ENCODE results near the gene SNHG17. TPM values are rescaled to one million over a fixed set of nuclear protein-coding genes. Genes with fewer than 3 reads are reported as not detected.

The SNHG17 gene
- total RNA-seq, 1 experiment from 2014 or later, result 111 TPM

DNA sequence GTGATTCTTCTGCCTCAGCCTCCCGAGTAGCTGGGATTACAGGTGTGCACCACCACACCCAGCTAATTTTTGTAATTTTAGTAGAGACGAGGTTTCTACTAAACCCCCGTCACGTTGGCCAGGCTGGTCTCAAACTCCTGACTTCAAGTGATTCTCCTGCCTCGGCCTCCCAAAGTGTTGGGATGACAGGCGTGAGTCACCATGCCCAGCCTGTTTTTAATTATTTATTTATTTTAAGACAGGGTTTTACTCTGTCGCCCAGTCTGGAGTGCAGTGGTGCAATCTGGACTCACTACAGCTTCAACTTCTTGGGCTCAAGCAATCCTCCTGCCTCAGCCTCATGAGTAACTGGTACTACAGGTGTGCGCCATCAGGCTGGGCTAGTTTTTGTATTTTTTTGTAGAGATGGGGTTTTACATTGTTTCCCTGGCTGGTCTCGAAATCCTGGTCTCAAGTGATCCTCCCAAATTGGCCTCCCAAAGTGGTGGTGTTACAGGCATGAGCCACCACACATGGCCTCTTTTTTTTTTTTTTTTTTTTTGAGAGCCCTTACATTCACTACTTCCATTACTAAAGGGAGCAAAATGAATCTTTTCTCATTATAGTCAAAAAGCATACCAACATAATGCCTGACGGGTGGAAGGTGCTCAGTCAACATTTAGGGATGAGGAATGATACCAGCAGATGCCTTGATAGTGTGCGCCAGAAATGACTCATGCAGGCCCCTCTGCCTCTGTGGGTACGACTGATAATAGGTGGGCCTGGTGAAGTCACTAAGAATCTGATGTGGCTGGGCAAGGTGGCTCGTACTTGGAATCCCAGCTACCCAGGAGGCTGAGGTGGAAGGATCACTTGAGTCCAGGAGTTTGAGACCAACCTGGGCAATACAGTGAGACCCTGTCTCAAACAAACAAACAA, 19.7 kb upstream of the SNHG17 start:
- TF ChIP-seq, protein P1, sequence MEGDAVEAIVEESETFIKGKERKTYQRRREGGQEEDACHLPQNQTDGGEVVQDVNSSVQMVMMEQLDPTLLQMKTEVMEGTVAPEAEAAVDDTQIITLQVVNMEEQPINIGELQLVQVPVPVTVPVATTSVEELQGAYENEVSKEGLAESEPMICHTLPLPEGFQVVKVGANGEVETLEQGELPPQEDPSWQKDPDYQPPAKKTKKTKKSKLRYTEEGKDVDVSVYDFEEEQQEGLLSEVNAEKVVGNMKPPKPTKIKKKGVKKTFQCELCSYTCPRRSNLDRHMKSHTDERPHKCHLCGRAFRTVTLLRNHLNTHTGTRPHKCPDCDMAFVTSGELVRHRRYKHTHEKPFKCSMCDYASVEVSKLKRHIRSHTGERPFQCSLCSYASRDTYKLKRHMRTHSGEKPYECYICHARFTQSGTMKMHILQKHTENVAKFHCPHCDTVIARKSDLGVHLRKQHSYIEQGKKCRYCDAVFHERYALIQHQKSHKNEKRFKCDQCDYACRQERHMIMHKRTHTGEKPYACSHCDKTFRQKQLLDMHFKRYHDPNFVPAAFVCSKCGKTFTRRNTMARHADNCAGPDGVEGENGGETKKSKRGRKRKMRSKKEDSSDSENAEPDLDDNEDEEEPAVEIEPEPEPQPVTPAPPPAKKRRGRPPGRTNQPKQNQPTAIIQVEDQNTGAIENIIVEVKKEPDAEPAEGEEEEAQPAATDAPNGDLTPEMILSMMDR (IDR thresholded peaks at IDR 0.05; ENCODE audit: unreplicated experiment), result no peak
- H3K4me1 Mint-ChIP-seq (ENCODE audit: low read depth, unreplicated experiment), result peaks cover 10% of the 10 kb centered on the region
- no peak overlapping the region for H3K4me3 Mint-ChIP-seq (ENCODE audit: low read depth, unreplicated experiment)
- H3K9me3 Mint-ChIP-seq (ENCODE audit: low read depth, unreplicated experiment), result no peaks in the 10 kb centered on the region
- H3K27me3 Mint-ChIP-seq (ENCODE audit: unreplicated experiment), result peaks cover 13% of the 10 kb centered on the region
- no peak overlapping the region for H3K27ac Mint-ChIP-seq (ENCODE audit: unreplicated experiment)
- H3K36me3 Mint-ChIP-seq (ENCODE audit: insufficient read depth, unreplicated experiment), result peaks cover 5% of the 10 kb centered on the region
- intact Hi-C loops (cut with micrococcal nuclease; ENCODE audit: unreplicated experiment), result no loop called here
- no peak for DNase-seq
- no TSS peak for BruUV-seq (replicated peaks)
- CTCF ChIA-PET, result no interaction called here

DNA sequence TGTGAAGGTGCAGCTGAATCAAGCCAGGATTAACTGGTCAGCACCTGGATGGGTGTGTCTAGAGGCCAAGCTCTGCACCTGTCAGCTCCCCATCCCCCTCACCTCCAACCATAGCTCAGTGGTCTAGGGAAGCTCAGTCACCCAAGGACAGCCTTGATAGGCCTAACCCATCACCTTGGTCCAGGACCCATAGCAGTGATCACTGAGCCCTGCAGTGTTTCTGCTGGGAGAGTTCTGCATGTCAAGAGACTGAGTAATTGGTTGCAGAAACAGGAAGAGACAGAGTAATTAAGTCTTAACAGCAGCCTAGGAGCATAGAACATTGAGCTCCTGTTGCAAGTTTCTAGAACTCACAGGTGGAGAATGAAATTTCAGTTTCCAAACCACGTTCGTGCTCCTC, 18.8 kb upstream of the SNHG17 start:
- intact Hi-C loops (cut with micrococcal nuclease; ENCODE audit: unreplicated experiment), result no loop called here
- H3K9me3 Mint-ChIP-seq (ENCODE audit: low read depth, unreplicated experiment), result no peaks in the 10 kb centered on the region
- peaks cover 13% of the 10 kb centered on the region for H3K27me3 Mint-ChIP-seq (ENCODE audit: unreplicated experiment)
- BruUV-seq (replicated peaks), result no TSS peak
- CTCF ChIA-PET, result interaction anchor here (0.6 to 2.3 kb wide), 3 partner anchors 19 to 36 kb away, joined by 3 to 9 read pairs (median 3); partner anchors contain the start of gene RALGAPB
- H3K36me3 Mint-ChIP-seq (ENCODE audit: insufficient read depth, unreplicated experiment), result peaks cover 5% of the 10 kb centered on the region
- no peak overlapping the region for H3K4me3 Mint-ChIP-seq (ENCODE audit: low read depth, unreplicated experiment)
- peaks cover 16% of the 10 kb centered on the region for H3K4me1 Mint-ChIP-seq (ENCODE audit: low read depth, unreplicated experiment)
- DNase-seq, result no peak
- no peak overlapping the region for H3K27ac Mint-ChIP-seq (ENCODE audit: unreplicated experiment)
- TF ChIP-seq, protein P1 (IDR thresholded peaks at IDR 0.05; ENCODE audit: unreplicated experiment), result no peak

DNA sequence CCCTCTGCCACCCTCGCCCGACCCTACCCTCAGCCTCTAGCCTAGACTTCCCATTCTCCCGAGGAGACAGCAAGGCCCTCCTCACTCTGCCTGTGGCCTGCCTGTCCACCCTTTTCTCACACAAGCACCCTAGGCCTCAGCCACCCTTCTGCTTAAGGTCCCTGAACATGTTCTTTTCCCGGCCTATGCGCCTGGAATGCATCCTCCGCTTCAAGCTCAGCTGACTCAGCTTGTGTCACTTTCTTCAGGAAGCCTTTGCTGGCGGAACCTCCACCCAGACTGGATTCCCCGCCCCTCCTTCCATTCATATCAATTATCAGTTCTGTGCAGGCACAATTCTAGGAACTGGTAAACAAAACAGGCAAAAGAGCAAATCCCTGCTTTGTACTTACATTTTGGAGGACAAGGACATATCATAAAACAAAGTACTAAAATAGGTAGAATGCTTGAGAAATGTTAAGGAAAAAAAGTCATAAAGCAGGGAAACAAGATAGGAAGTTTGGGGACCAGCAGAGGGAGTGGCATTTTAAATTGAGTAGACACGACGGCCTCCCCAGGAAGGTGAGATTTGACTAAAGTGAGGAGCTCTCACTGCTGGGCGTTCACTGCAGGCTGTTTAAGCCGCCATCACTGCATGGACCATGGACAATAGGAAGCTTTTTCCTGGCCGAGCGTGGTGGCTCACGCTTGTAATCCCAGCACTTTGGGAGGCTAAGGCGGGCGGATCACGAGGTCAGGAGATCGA, 17.9 kb upstream of the SNHG17 start:
- H3K9me3 Mint-ChIP-seq (ENCODE audit: low read depth, unreplicated experiment), result no peaks in the 10 kb centered on the region
- H3K27ac Mint-ChIP-seq (ENCODE audit: unreplicated experiment), result no peak overlapping the region
- DNase-seq, result no peak
- intact Hi-C loops (cut with micrococcal nuclease; ENCODE audit: unreplicated experiment), result no loop called here
- H3K36me3 Mint-ChIP-seq (ENCODE audit: insufficient read depth, unreplicated experiment), result peaks cover 7% of the 10 kb centered on the region
- CTCF ChIA-PET, result interaction anchor here (0.6 to 2.3 kb wide), 3 partner anchors 18 to 35 kb away, joined by 3 to 9 read pairs (median 4); partner anchors contain the start of genes RALGAPB and SNHG17
- peaks cover 23% of the 10 kb centered on the region for H3K4me1 Mint-ChIP-seq (ENCODE audit: low read depth, unreplicated experiment)
- H3K27me3 Mint-ChIP-seq (ENCODE audit: unreplicated experiment), result peaks cover 10% of the 10 kb centered on the region
- TF ChIP-seq, protein P1 (IDR thresholded peaks at IDR 0.05; ENCODE audit: unreplicated experiment), result no peak
- no peak overlapping the region for H3K4me3 Mint-ChIP-seq (ENCODE audit: low read depth, unreplicated experiment)
- no TSS peak for BruUV-seq (replicated peaks)

DNA sequence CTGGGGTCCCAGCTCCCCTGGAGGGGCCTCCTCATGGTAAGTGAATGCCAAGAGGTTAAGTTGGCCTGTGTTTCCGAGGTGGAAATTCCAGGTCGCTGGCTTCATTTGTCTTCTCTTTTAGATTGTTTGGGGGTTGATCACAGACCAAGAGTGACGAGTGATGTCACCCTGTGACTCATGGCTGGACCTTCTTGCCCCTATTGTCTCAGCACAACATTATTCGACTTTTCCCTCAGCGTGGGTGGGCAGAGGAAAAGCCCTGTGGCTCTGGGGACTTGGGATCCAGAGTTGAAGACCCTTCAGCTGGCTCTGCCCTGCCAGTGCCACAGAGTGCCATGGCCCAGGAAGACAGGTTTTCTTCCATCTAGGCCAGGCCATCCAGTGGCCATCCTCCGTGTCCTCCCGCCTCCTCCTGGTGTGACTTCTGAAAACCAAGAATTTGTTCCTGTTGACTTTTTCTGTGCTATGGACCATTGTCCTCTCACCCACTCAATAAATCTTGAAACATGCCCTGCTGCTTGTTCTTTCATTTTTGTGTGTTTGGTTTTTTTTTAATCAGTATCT, 15.4 kb upstream of the SNHG17 start:
- Mint-ChIP-seq H3K4me1 (ENCODE audit: low read depth, unreplicated experiment) (peaks cover 23% of the 10 kb centered on the region), H3K9me3 (ENCODE audit: low read depth, unreplicated experiment) (no peaks in the 10 kb centered on the region), H3K4me3 (ENCODE audit: low read depth, unreplicated experiment) (no peak overlapping the region), H3K27ac (ENCODE audit: unreplicated experiment) (no peak overlapping the region), H3K27me3 (ENCODE audit: unreplicated experiment) (no peaks in the 10 kb centered on the region), H3K36me3 (ENCODE audit: insufficient read depth, unreplicated experiment) (peaks cover 25% of the 10 kb centered on the region)
- CTCF ChIA-PET, result no interaction called here
- BruUV-seq (replicated peaks), result no TSS peak
- DNase-seq, result no peak
- intact Hi-C loops (cut with micrococcal nuclease; ENCODE audit: unreplicated experiment), result no loop called here
- TF ChIP-seq, protein P1 (IDR thresholded peaks at IDR 0.05; ENCODE audit: unreplicated experiment), result no peak

Data from Calu3 (cell line).